NB4 (cell line): ENCODE data around the gene SLC2A4RG.

Experiments
- DNase-seq: peaks from one replicate; pipeline ENCODE4 v3.0.0; 2010; ENCODE audit warnings: low read depth
- H3K4me3 ChIP-seq: one replicate; pipeline ENCODE4 v1.5.1; 2011; ENCODE audit warnings: mild to moderate bottlenecking, low read depth, low read length, moderate library complexity
- MYC ChIP-seq: IDR thresholded peaks from 2 replicates; pipeline ENCODE4 v1.6.1; 2011; ENCODE audit warnings: low read depth, low read length
- POLR2A ChIP-seq: IDR thresholded peaks from 2 replicates; pipeline ENCODE4 v1.6.1; 2011; ENCODE audit warnings: mild to moderate bottlenecking; ENCODE audit not compliant: insufficient read length; ENCODE audit errors: extremely low read depth
- TF ChIP-seq, protein P1 (sequence below): IDR thresholded peaks from one replicate; pipeline ENCODE4 v1.5.1; 2012; ENCODE audit warnings: low read depth, low read length
- TF ChIP-seq, protein P2 (sequence below): IDR thresholded peaks from 2 replicates; pipeline ENCODE4 v1.6.1; 2011; ENCODE audit warnings: low read depth, low read length

The SLC2A4RG gene

DNA sequence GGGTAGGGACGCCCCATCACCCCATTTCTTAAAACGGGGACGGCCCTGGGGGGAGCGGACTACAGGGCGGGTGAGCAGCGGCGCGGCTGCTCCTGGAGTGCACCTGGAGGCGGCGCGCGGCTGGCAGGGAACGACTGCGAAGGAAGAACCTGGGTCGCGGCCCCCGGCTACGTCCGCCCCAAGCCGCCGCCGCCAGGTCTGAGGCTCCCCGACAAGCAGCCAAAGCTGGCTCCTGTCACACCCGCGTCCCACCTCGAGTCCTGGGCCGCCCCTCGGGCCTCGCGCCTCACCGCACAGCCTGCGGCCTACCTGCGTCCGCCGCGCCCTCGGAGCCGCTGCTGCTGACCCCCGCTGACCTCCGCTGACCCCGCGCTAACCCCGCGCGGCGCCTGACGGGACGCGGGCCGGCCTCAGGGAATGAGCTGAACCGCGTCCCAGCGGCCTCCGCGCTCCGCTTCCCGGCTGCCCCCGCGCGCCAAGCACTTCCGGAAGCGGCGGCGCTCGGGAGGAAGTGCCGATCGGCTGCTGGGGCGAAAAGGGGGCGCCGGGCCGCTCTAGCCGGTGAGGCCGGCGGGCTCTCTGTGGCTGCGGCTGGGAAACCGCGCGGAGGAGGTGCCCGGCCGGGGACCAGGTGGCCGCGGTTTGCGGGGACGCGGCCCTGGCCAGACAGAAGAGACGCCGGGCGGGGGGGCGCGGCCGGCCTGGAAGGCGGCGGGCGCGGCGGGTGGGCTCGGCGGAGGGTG is 31.8 kb upstream of the SLC2A4RG start, which contains the start of the genes ARFRP1 and ZGPAT:
TSS of gene ARFRP1 (minus strand) at position 419 of the 743 bp plus-strand sequence. CDS start 885 bp downstream, outside the sequence.
TSS of gene ZGPAT (plus strand) at position 482 of the 743 bp plus-strand sequence. CDS start 542 bp downstream, outside the sequence.
- no peak for TF ChIP-seq POLR2A
- TF ChIP-seq MYC = peak; percentile 68
- TF ChIP-seq, protein P1, sequence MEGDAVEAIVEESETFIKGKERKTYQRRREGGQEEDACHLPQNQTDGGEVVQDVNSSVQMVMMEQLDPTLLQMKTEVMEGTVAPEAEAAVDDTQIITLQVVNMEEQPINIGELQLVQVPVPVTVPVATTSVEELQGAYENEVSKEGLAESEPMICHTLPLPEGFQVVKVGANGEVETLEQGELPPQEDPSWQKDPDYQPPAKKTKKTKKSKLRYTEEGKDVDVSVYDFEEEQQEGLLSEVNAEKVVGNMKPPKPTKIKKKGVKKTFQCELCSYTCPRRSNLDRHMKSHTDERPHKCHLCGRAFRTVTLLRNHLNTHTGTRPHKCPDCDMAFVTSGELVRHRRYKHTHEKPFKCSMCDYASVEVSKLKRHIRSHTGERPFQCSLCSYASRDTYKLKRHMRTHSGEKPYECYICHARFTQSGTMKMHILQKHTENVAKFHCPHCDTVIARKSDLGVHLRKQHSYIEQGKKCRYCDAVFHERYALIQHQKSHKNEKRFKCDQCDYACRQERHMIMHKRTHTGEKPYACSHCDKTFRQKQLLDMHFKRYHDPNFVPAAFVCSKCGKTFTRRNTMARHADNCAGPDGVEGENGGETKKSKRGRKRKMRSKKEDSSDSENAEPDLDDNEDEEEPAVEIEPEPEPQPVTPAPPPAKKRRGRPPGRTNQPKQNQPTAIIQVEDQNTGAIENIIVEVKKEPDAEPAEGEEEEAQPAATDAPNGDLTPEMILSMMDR = no peak
- TF ChIP-seq, protein P2, sequence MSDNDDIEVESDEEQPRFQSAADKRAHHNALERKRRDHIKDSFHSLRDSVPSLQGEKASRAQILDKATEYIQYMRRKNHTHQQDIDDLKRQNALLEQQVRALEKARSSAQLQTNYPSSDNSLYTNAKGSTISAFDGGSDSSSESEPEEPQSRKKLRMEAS = peak; percentile 22
- DNase-seq = peak; percentile 97
- H3K4me3 ChIP-seq = peak within 1 kb of the TSS; percentile 83

DNA sequence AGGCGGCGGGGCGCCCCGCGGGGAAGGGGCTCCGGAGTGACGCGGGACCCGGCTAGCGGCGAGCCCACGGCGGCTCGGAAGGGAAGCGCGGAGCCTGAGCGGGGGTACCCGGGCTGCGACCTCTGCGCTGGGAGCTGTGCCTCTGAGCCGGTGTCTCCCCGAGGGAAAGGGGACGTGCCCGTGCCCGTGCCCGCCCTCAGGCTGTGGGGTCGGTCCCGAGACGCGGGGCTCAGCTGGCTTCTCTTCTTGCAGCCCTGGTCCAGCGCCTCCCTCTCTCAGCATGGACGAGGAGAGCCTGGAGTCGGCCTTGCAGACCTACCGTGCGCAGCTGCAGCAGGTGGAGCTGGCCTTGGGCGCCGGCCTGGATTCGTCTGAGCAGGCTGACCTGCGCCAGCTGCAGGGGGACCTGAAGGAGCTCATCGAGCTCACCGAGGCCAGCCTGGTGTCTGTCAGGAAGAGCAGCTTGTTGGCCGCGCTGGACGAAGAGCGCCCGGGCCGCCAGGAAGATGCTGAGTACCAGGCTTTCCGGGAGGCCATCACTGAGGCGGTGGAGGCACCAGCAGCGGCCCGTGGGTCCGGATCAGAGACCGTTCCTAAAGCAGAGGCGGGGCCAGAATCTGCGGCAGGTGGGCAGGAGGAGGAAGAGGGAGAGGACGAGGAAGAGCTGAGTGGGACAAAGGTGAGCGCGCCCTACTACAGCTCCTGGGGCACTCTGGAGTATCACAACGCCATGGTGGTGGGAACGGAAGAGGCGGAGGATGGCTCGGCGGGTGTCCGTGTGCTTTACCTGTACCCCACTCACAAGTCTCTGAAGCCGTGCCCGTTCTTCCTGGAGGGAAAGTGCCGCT is 31.1 kb upstream of the SLC2A4RG start:
- no peak for TF ChIP-seq POLR2A
- TF ChIP-seq MYC = no peak
- TF ChIP-seq, protein P1 = no peak
- TF ChIP-seq, protein P2 = no peak
- peak overlapping the region; percentile 71 for H3K4me3 ChIP-seq
- peak; percentile 52 for DNase-seq

DNA sequence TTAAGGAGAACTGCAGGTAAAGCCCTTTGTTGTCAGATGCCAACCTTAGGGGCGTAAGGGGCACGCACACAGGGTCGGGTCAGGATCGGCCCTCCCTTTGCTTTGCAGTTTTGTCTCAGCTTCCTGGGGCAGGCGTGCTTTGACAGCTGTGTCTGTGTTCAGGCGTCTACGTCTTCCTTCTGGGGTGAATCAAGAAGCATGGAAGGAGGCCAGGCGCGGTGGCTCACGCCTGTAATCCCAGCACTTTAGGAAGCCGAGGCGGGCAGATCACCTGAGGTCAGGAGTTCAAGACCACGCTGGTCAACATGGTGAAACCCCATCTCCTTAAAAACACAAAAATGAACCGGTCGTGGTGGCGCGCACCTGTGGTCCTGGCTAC is 30.4 kb upstream of the SLC2A4RG start:
- H3K4me3 ChIP-seq = peak overlapping the region; percentile 71
- TF ChIP-seq, protein P2 = no peak
- TF ChIP-seq, protein P1 = no peak
- TF ChIP-seq MYC = no peak
- TF ChIP-seq POLR2A = no peak
- no peak for DNase-seq

DNA sequence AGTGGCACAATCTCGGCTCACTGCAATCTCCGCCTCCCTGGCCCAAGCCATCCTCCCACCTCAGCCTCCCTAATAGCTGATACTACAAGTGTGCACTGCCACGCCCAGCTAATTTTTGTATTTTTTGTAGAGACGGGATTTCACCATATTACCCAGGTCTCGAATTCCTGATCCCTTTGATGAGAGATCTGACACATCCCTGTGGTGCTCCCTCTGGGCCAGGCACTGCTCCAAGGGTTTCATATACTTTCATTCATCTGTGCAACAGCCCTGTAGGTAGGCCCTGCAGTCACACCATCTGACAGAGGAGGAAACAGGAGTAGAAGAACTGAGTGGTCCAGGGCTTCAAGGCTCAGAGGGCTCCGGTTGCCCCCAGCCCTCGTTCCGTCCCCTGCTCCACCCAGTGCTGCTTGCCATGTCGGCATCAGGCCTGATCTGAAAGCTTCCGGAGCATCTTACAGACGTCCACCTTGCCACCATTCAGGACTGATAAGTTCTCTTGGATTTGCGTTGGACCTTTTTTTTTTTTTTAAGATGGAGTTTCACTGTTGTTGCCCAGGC is 28.4 kb upstream of the SLC2A4RG start:
- no peak for DNase-seq
- H3K4me3 ChIP-seq = no peak overlapping the region
- TF ChIP-seq POLR2A (no peak), MYC (no peak)
- TF ChIP-seq, protein P1 = no peak
- TF ChIP-seq, protein P2 = no peak

DNA sequence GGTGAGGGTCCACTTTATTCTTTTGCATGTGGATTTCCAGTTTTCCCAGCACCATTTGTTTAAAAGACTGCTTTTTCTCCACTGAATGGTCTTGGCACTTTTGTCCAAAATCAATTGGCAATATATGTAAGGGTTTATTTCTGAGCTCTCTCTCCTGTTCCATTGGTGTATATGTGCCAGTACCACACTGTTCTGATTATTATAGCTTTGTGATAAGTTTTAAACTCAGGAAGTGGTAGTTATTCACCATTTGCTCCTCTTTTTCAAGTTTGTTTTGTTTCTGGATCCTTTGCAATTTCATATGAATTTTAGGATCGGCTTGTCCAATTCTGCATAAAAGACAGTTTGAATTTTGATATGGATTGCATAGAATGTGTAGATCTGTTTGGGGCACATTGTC is 27.4 kb upstream of the SLC2A4RG start:
- DNase-seq = no peak
- TF ChIP-seq, protein P1 = no peak
- no peak for TF ChIP-seq MYC
- TF ChIP-seq, protein P2 = no peak
- TF ChIP-seq POLR2A = no peak
- no peak overlapping the region for H3K4me3 ChIP-seq
